Heart left ventricle (tissue), 13 donors: ENCODE measurements around the gene RAD51B.

Experiments
- POLR2A ChIP-seq, 2 donors: fragments of 450-650 bp; IDR thresholded peaks; one replicate each; pipeline ENCODE4 v1.6.1; 2017; ENCODE audit warnings: antibody characterized with exemption in 2 of 2, mild to moderate bottlenecking in 2 of 2, moderate library complexity in 2 of 2
- TF ChIP-seq, protein P1 (sequence below), 12 donors: fragments of 200-600 bp; sonication (generic) in 4 of 12; IDR thresholded peaks; one replicate each; pipeline versions ENCODE4 v1.5.0 to v1.8.0; 2018 to 2022; ENCODE audit warnings: antibody characterized with exemption in 12 of 12, mild to moderate bottlenecking in 5 of 12
- donor health status: ischemic (EF 13 %, LVEDD 7.1; RV severe dilation, severe dysfunction).
- donor health status: DM: no; HTN: yes; CAD: no.
- donor health status: DM: no; HTN: no; CAD: no.
- donor health status: ischemic (EF 25% LVEDD 6.9; RV normal size, moderate dysfunction).
- donor health status: ischemic (EF 25% LVEDD 5.7; RV mildly dilated, moderate dysfunction).
- donor health status: ischemic (EF 35%, LVEDD 5.7; RV mildly dilated, moderate dysfunction).
- donor health status: nonischemic (EF 11% LVEDD 7.7; RV severe dilation, severe dysfunction).
- donor health status: DM: yes; HTN: yes; CAD: no.
- donor health status: PGD.
- donor health status: ischemic (EF 29% LVEDD 5.4; RV normal size, mild dysfunction).
- donor health status: nonischemic (EF 23%, LVEDD 6.1; RV moderate dilation, normal function).

DNA sequence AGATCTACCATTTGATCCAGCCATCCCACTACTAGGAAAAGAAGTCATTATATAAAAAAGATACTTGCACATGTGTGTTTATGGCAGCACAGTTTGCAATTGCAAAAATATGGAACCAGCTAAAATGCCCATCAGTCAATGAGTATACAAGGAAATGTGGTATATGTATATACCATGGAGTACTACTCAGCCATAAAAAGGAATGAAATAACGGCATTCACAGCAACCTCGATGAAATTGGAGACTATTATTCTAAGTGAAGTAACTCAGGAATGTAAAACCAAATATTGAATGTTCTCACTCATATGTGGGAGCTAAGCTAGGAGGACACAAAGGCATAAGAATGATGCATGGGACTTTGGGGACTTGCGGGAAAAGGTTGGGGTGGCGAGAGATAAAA is 402.6 kb downstream of the RAD51B start:
- no peak for TF ChIP-seq POLR2A (IDR thresholded peaks at IDR 0.05)
- TF ChIP-seq, protein P1, sequence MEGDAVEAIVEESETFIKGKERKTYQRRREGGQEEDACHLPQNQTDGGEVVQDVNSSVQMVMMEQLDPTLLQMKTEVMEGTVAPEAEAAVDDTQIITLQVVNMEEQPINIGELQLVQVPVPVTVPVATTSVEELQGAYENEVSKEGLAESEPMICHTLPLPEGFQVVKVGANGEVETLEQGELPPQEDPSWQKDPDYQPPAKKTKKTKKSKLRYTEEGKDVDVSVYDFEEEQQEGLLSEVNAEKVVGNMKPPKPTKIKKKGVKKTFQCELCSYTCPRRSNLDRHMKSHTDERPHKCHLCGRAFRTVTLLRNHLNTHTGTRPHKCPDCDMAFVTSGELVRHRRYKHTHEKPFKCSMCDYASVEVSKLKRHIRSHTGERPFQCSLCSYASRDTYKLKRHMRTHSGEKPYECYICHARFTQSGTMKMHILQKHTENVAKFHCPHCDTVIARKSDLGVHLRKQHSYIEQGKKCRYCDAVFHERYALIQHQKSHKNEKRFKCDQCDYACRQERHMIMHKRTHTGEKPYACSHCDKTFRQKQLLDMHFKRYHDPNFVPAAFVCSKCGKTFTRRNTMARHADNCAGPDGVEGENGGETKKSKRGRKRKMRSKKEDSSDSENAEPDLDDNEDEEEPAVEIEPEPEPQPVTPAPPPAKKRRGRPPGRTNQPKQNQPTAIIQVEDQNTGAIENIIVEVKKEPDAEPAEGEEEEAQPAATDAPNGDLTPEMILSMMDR (IDR thresholded peaks at IDR 0.05): no peak
